Type B pancreatic cell (in vitro differentiated cells): ENCODE measurements around the gene HOXB5. TPM values are rescaled to one million over a fixed set of nuclear protein-coding genes. Genes with fewer than 3 reads are reported as not detected.

Experiments
- DNase-seq: peaks from one replicate; pipeline ENCODE4 v3.0.0; 2021; ENCODE audit warnings: mixed read lengths; ENCODE audit not compliant: unreplicated experiment; ENCODE audit errors: extremely low spot score
- H3K27ac Mint-ChIP-seq: 2 replicates; pipeline ENCODE4 v1.8.0; 2021; ENCODE audit warnings: mild to moderate bottlenecking, mixed read lengths
- H3K27me3 Mint-ChIP-seq: 2 replicates; pipeline ENCODE4 v1.8.0; 2021; ENCODE audit warnings: mixed read lengths
- H3K36me3 Mint-ChIP-seq: 2 replicates; pipeline ENCODE4 v1.8.0; 2021; ENCODE audit warnings: mixed read lengths
- H3K4me1 Mint-ChIP-seq: one replicate; pipeline ENCODE4 v1.8.0; 2021; ENCODE audit warnings: mixed read lengths; ENCODE audit not compliant: unreplicated experiment
- H3K4me3 Mint-ChIP-seq: 2 replicates; pipeline ENCODE4 v1.8.0; 2021; ENCODE audit warnings: mild to moderate bottlenecking, mixed read lengths
- H3K9me3 Mint-ChIP-seq: 2 replicates; pipeline ENCODE4 v1.8.0; 2021; ENCODE audit warnings: mixed read lengths
- CTCF ChIP-seq: fragments of 200-600 bp; sonication (generic); conservative IDR thresholded peaks from 2 replicates; pipeline ENCODE4 v1.5.0; 2021; ENCODE audit warnings: antibody characterized with exemption, mild to moderate bottlenecking
- total RNA-seq: library from RNA; stranded (reverse); gene quantifications from 2 replicates; pipeline ENCODE4 v1.2.1, GENCODE V29; 2021; ENCODE audit warnings: low replicate concordance

HOXB5 gene
- total RNA-seq, 1 donor from 2014 or later, result 20.8 TPM

- no peak overlapping the region for H3K27ac Mint-ChIP-seq
- peaks cover 42% of the 10 kb centered on the region for H3K4me1 Mint-ChIP-seq
- no peak overlapping the region for H3K4me3 Mint-ChIP-seq
Measured at GRCh38 chr17:48565022-48565554, 28.5 kb downstream of the HOXB5 start.

GRCh38 chr17:48564188-48565021 is 29.2 kb downstream of the HOXB5 start:
- Mint-ChIP-seq H3K9me3 (no peaks in the 10 kb centered on the region), H3K36me3 (peaks cover 10% of the 10 kb centered on the region), H3K4me1 (peaks cover 49% of the 10 kb centered on the region), H3K27ac (no peak overlapping the region), H3K27me3 (peaks cover 47% of the 10 kb centered on the region), H3K4me3 (no peak overlapping the region)
- no peak for DNase-seq
- TF ChIP-seq CTCF, result no peak

More at GRCh38 chr17:48565022-48565554, 28.5 kb downstream of the HOXB5 start:
- Mint-ChIP-seq H3K36me3 (peaks cover 10% of the 10 kb centered on the region), H3K27me3 (peaks cover 46% of the 10 kb centered on the region), H3K9me3 (no peaks in the 10 kb centered on the region)
- DNase-seq, result no peak
- TF ChIP-seq CTCF, result no peak

GRCh38 chr17:48563867-48564187 is 29.8 kb downstream of the HOXB5 start:
- peak overlapping the region; percentile 94 for H3K27ac Mint-ChIP-seq

GRCh38 chr17:48563385-48563838 is 30.2 kb downstream of the HOXB5 start:
- DNase-seq, result no peak
- Mint-ChIP-seq H3K9me3 (no peaks in the 10 kb centered on the region), H3K4me1 (peaks cover 52% of the 10 kb centered on the region), H3K27me3 (peaks cover 47% of the 10 kb centered on the region), H3K36me3 (peaks cover 11% of the 10 kb centered on the region), H3K4me3 (peak overlapping the region; percentile 87), H3K27ac (peak overlapping the region; percentile 94)
- TF ChIP-seq CTCF, result no peak

More at GRCh38 chr17:48563867-48564187, 29.8 kb downstream of the HOXB5 start:
- Mint-ChIP-seq H3K9me3 (no peaks in the 10 kb centered on the region), H3K36me3 (peaks cover 8% of the 10 kb centered on the region), H3K27me3 (peaks cover 47% of the 10 kb centered on the region), H3K4me1 (peaks cover 51% of the 10 kb centered on the region), H3K4me3 (peak overlapping the region; percentile 87)
- DNase-seq, result no peak
- no peak for TF ChIP-seq CTCF

GRCh38 chr17:48562934-48563333 is 30.6 kb downstream of the HOXB5 start:
- Mint-ChIP-seq H3K36me3 (peaks cover 14% of the 10 kb centered on the region), H3K9me3 (no peaks in the 10 kb centered on the region), H3K27ac (peak overlapping the region; percentile 94), H3K27me3 (peaks cover 48% of the 10 kb centered on the region), H3K4me1 (peaks cover 55% of the 10 kb centered on the region), H3K4me3 (peak overlapping the region; percentile 87)
- no peak for DNase-seq
- TF ChIP-seq CTCF, result no peak
